CD4-positive, alpha-beta memory T cell (primary cell): ENCODE results near the gene CST4. TPM values are rescaled to one million over a fixed set of nuclear protein-coding genes. Genes with fewer than 3 reads are reported as not detected.

Experiments
- CTCF ChIA-PET: fragments of 350-600 bp; sonication (Branson Sonifier 250); formaldehyde crosslinking; loops from one replicate; lab custom pipeline; 2021; ENCODE audit warnings: inconsistent platforms; ENCODE audit not compliant: partially characterized antibody; lab: Charles Lee
- POLR2A ChIA-PET: fragments of 350-600 bp; sonication (Branson Sonifier 250); formaldehyde crosslinking; loops from one replicate; lab custom pipeline; 2021; ENCODE audit not compliant: partially characterized antibody; lab: Charles Lee
- DNase-seq, 5 donors: peaks; one replicate each; pipeline versions ENCODE4 v3.0.0 to v3.0.0-alpha.2; 2020 to 2022; ENCODE audit warnings: mixed read lengths in 1 of 5
- H3K27ac ChIP-seq: one replicate; pipeline ENCODE4 v1.7.0; 2013; ENCODE audit warnings: low read depth, low read length
- H3K27me3 ChIP-seq: 2 replicates; pipeline ENCODE4 v1.7.0; 2013; ENCODE audit warnings: mild to moderate bottlenecking, low read length, moderate library complexity; ENCODE audit not compliant: insufficient read depth
- H3K36me3 ChIP-seq: 2 replicates; pipeline ENCODE4 v1.7.0; 2013; ENCODE audit warnings: mild to moderate bottlenecking, low read length, moderate library complexity; ENCODE audit not compliant: insufficient read depth
- H3K4me1 ChIP-seq: 2 replicates; pipeline ENCODE4 v1.7.0; 2013; ENCODE audit warnings: mild to moderate bottlenecking, low read length, moderate library complexity; ENCODE audit not compliant: insufficient read depth
- H3K4me3 ChIP-seq, 2 donors: one replicate each; pipeline ENCODE4 v1.7.0; 2013; ENCODE audit warnings: low read length in 2 of 2, mild to moderate bottlenecking in 1 of 2
- H3K9me3 ChIP-seq, 2 donors: one replicate each; pipeline ENCODE4 v1.7.0; 2013; ENCODE audit warnings: low read length in 2 of 2, control low read depth in 1 of 2; ENCODE audit not compliant: control insufficient read depth in 1 of 2
- H3K27ac Mint-ChIP-seq, 7 donors: one replicate each; pipeline ENCODE4 v1.8.0; 2020 to 2021; ENCODE audit warnings: mixed read lengths in 7 of 7, mild to moderate bottlenecking in 6 of 7, inconsistent platforms in 3 of 7, moderate library complexity in 3 of 7
- H3K27me3 Mint-ChIP-seq, 2 donors: one replicate each; pipeline ENCODE4 v1.8.0; 2020 to 2021; ENCODE audit warnings: mixed read lengths in 2 of 2
- H3K36me3 Mint-ChIP-seq, 2 donors: one replicate each; pipeline ENCODE4 v1.8.0; 2020 to 2021; ENCODE audit warnings: mixed read lengths in 2 of 2, inconsistent platforms in 1 of 2, mild to moderate bottlenecking in 1 of 2
- H3K4me1 Mint-ChIP-seq, 4 donors: one replicate each; pipeline ENCODE4 v1.8.0; 2020 to 2021; ENCODE audit warnings: mixed read lengths in 4 of 4, mild to moderate bottlenecking in 1 of 4
- H3K4me3 Mint-ChIP-seq, 8 donors: one replicate each; pipeline ENCODE4 v1.8.0; 2020 to 2021; ENCODE audit warnings: mixed read lengths in 8 of 8, mild to moderate bottlenecking in 7 of 8, moderate library complexity in 6 of 8, inconsistent platforms in 3 of 8
- H3K9me3 Mint-ChIP-seq, 8 donors: one replicate each; pipeline ENCODE4 v1.8.0; 2020 to 2021; ENCODE audit warnings: mixed read lengths in 8 of 8, mild to moderate bottlenecking in 5 of 8, inconsistent platforms in 3 of 8, moderate library complexity in 1 of 8
- intact Hi-C: fragments of 100-400 bp; cut with micrococcal nuclease; formaldehyde crosslinking; loops from one replicate; pipeline ENCODE4 v1.15.1; 2023
- polyA plus RNA-seq, 2 donors: library from polyadenylated mRNA; unstranded; fragments of 300-500 nt; fragmentation: Illumina TruSeq; gene quantifications; one replicate each; pipeline ENCODE4 v1.2.3, GENCODE V29; 2021
- total RNA-seq, 2 experiments: library from RNA; stranded (reverse); gene quantifications; one replicate each; pipeline ENCODE4 v1.2.3, GENCODE V29; 2021

The CST4 gene
- total and polyA plus RNA-seq, 4 experiments from 2014 or later, result not detected

DNA sequence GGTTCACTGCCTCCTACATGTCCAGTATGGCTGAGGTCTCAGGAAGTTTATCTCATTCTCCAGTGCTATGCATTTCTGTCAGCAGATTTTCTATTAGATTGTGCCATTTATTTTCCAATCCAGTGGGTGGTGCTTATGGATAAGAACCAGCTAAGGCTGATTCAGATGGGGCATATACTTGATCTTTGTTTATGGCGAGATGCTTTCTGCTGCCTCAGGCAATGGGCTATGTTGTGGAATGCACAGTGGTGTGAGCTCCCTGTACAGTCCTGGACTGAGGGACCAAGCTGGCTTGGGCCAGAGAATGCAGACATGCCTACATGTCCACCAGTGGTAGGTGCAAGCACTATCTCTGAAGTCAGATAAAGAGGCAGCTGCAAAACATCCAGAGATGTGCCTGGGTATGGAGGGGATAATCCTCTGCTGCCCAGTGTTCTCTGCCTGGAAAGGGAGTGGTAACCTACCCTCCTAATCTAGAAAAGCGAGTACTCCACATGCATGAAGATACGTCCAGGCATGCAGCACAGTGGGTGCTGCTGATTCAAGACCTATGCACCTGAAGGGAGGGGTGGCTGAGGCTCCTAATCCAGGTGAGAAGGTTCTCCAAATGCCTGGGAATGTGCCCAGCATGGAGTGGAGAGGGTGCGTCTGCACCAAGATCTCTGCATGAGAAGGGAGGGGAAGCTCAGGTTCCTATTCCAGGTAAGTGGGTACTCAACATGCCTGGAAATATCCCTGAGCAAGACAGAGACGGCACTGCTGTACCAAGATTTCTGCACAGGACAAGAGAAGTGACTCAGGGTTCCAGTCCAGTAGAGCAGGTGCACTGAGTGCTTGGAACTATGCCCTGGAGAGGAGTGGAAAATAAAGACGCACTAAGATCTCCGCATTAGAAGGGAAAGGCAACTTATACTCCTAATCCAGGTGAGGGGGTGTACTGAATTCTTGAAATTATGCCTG, 9.4 kb downstream of the CST4 start:
- H3K36me3 ChIP-seq, result no peaks in the 10 kb centered on the region
- peaks cover 0 to 2% (median 0%) of the 10 kb centered on the region in 8 donors for H3K9me3 Mint-ChIP-seq
- no peak overlapping the region for H3K27ac ChIP-seq
- H3K4me3 ChIP-seq, result no peak overlapping the region
- no peaks in the 10 kb centered on the region for H3K4me1 Mint-ChIP-seq
- no peak overlapping the region for H3K27ac Mint-ChIP-seq
- peaks cover 6 to 11% of the 10 kb centered on the region in 2 donors for H3K27me3 Mint-ChIP-seq
- no peak for DNase-seq
- no peak overlapping the region for H3K4me3 Mint-ChIP-seq
- intact Hi-C loops, result no loop called here
- no peaks in the 10 kb centered on the region for H3K9me3 ChIP-seq
- no peaks in the 10 kb centered on the region for H3K27me3 ChIP-seq
- no peaks in the 10 kb centered on the region for H3K36me3 Mint-ChIP-seq
- CTCF ChIA-PET, result interaction anchor here (0.5 kb wide), 1 partner anchor 12 kb away, joined by 3 read pairs; no protein-coding TSS in a partner anchor
- POLR2A ChIA-PET, result no interaction called here
- H3K4me1 ChIP-seq, result no peaks in the 10 kb centered on the region

GRCh38 chr20:23673209-23673608, 15.6 kb downstream of the CST4 start:
- no peak overlapping the region for H3K27ac ChIP-seq
- H3K27me3 Mint-ChIP-seq, result no peaks in the 10 kb centered on the region
- no peak overlapping the region for H3K4me3 ChIP-seq
- ChIA-PET POLR2A (no interaction called here), CTCF (no interaction called here)
- no peaks in the 10 kb centered on the region for H3K36me3 ChIP-seq
- no peaks in the 10 kb centered on the region for H3K27me3 ChIP-seq
- no peaks in the 10 kb centered on the region for H3K4me1 ChIP-seq
- no peaks in the 10 kb centered on the region for H3K4me1 Mint-ChIP-seq
- H3K36me3 Mint-ChIP-seq, result no peaks in the 10 kb centered on the region
- H3K9me3 Mint-ChIP-seq, result peaks cover 0 to 4% (median 0%) of the 10 kb centered on the region in 8 donors
- no peak overlapping the region for H3K4me3 Mint-ChIP-seq
- H3K9me3 ChIP-seq, result no peaks in the 10 kb centered on the region
- intact Hi-C loops, result no loop called here
- no peak overlapping the region for H3K27ac Mint-ChIP-seq
- no peak for DNase-seq

DNA sequence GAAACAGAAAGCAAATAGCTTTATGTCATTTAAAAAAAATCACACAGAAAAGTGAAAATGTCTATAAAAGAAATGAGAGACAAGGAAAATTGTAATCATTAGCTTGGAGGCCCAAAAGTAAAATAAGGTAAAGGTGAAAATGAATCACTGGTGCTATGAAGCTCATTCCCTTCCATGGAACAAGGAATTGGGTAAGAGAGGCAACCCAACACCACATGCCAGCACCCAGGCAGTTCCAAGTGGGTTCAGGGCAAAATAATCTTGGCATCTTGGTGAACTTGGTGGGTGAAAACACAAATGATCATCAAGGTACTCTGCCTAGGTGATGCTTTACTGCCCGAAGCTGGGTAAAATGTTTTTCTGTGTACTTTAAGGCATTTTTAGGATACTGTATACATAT, 16.7 kb downstream of the CST4 start:
- Histone ChIP-seq H3K9me3 (no peaks in the 10 kb centered on the region), H3K36me3 (no peaks in the 10 kb centered on the region), H3K27ac (no peak overlapping the region), H3K27me3 (no peaks in the 10 kb centered on the region), H3K4me1 (no peaks in the 10 kb centered on the region), H3K4me3 (no peak overlapping the region)
- no peak overlapping the region for H3K27ac Mint-ChIP-seq
- H3K9me3 Mint-ChIP-seq, result peaks cover 0 to 4% (median 0%) of the 10 kb centered on the region in 8 donors
- no peak overlapping the region for H3K4me3 Mint-ChIP-seq
- H3K4me1 Mint-ChIP-seq, result no peaks in the 10 kb centered on the region
- H3K27me3 Mint-ChIP-seq, result no peaks in the 10 kb centered on the region
- intact Hi-C loops, result no loop called here
- no peak for DNase-seq
- no peaks in the 10 kb centered on the region for H3K36me3 Mint-ChIP-seq
- CTCF ChIA-PET, result no interaction called here
- POLR2A ChIA-PET, result no interaction called here

DNA sequence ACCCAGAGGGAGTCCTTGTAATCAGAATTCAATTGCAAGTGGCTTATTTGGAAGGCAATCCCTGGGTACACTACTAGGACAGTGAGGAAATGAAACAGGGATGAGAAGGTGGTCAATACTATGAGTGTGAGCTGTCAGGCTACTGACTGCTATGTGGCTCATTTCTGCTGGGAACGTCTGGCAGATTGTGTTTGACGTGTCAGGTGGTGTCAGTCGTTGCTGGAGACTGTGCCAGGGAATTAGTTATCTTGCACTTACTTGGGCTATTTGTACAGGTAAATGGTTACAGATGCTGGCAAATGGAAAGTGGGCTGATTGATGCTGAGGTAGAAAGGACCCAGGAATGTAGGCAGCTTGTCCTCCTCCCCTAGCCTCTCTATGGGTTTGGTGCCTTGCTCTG, 17.4 kb downstream of the CST4 start:
- CTCF ChIA-PET, result no interaction called here
- Histone ChIP-seq H3K27me3 (no peaks in the 10 kb centered on the region), H3K9me3 (no peaks in the 10 kb centered on the region), H3K27ac (no peak overlapping the region), H3K4me1 (no peaks in the 10 kb centered on the region), H3K4me3 (no peak overlapping the region), H3K36me3 (no peaks in the 10 kb centered on the region)
- Mint-ChIP-seq H3K27ac (no peak overlapping the region), H3K4me1 (no peaks in the 10 kb centered on the region), H3K4me3 (no peak overlapping the region), H3K36me3 (no peaks in the 10 kb centered on the region), H3K27me3 (no peaks in the 10 kb centered on the region), H3K9me3 (peaks cover 0 to 4% (median 0%) of the 10 kb centered on the region in 8 donors)
- intact Hi-C loops, result no loop called here
- DNase-seq, result no peak
- POLR2A ChIA-PET, result no interaction called here

DNA sequence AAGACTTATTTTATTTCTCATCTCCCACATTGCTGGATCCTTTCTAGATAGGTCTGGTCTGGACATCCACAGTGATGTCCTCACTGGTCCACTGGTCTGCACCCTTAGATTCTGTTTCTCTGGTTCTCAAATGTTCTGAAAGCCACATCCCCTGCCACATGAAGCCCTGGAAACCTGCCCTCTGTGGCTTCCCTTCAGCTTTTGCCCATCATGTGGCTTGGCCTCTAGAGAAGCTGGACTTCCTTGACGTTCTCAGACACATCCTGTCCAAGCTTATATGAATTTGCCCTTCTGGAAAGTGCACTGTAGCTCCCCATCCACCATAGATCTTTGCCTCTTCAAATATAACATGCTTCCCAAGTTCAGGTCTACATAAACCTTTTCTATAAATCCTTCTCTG, 18.5 kb downstream of the CST4 start:
- H3K27ac Mint-ChIP-seq, result no peak overlapping the region
- H3K9me3 ChIP-seq, result no peaks in the 10 kb centered on the region
- CTCF ChIA-PET, result no interaction called here
- H3K4me3 ChIP-seq, result no peak overlapping the region
- H3K4me1 Mint-ChIP-seq, result no peaks in the 10 kb centered on the region
- H3K4me1 ChIP-seq, result no peaks in the 10 kb centered on the region
- H3K4me3 Mint-ChIP-seq, result no peak overlapping the region
- POLR2A ChIA-PET, result no interaction called here
- H3K36me3 Mint-ChIP-seq, result no peaks in the 10 kb centered on the region
- no peaks in the 10 kb centered on the region for H3K27me3 ChIP-seq
- no peak for DNase-seq
- no peak overlapping the region for H3K27ac ChIP-seq
- H3K9me3 Mint-ChIP-seq, result peaks cover 0 to 4% (median 0%) of the 10 kb centered on the region in 8 donors
- H3K27me3 Mint-ChIP-seq, result no peaks in the 10 kb centered on the region
- intact Hi-C loops, result no loop called here
- H3K36me3 ChIP-seq, result no peaks in the 10 kb centered on the region

- ChIA-PET POLR2A (no interaction called here), CTCF (no interaction called here)
- no peak for DNase-seq
- intact Hi-C loops, result no loop called here
- H3K4me3 ChIP-seq, result no peak overlapping the region
- H3K4me1 Mint-ChIP-seq, result no peaks in the 10 kb centered on the region
- no peaks in the 10 kb centered on the region for H3K27me3 ChIP-seq
- no peaks in the 10 kb centered on the region for H3K27me3 Mint-ChIP-seq
- H3K4me3 Mint-ChIP-seq, result no peak overlapping the region
- peaks cover 0 to 4% (median 0%) of the 10 kb centered on the region in 8 donors for H3K9me3 Mint-ChIP-seq
- H3K36me3 ChIP-seq, result no peaks in the 10 kb centered on the region
- H3K27ac Mint-ChIP-seq, result no peak overlapping the region
- no peaks in the 10 kb centered on the region for H3K9me3 ChIP-seq
- no peaks in the 10 kb centered on the region for H3K36me3 Mint-ChIP-seq
- H3K27ac ChIP-seq, result no peak overlapping the region
- H3K4me1 ChIP-seq, result no peaks in the 10 kb centered on the region
These were observed 19.0 kb downstream of the CST4 start for GRCh38 chr20:23669866-23670265.

- H3K9me3 Mint-ChIP-seq, result peaks cover 0 to 4% (median 0%) of the 10 kb centered on the region in 8 donors
- intact Hi-C loops, result no loop called here
These were observed 19.5 kb downstream of the CST4 start for GRCh38 chr20:23669327-23669726.

More at GRCh38 chr20:23669327-23669726, 19.5 kb downstream of the CST4 start:
- DNase-seq, result no peak
- H3K4me1 ChIP-seq, result no peaks in the 10 kb centered on the region
- H3K36me3 ChIP-seq, result no peaks in the 10 kb centered on the region
- no peak overlapping the region for H3K27ac Mint-ChIP-seq
- no peak overlapping the region for H3K4me3 ChIP-seq
- H3K27me3 Mint-ChIP-seq, result no peaks in the 10 kb centered on the region
- ChIA-PET CTCF (interaction anchor here (1.1 kb wide), 1 partner anchor 12 kb away, joined by 3 read pairs; no protein-coding TSS in a partner anchor), POLR2A (no interaction called here)
- no peaks in the 10 kb centered on the region for H3K27me3 ChIP-seq
- no peaks in the 10 kb centered on the region for H3K4me1 Mint-ChIP-seq
- no peaks in the 10 kb centered on the region for H3K9me3 ChIP-seq
- no peak overlapping the region for H3K4me3 Mint-ChIP-seq
- H3K27ac ChIP-seq, result no peak overlapping the region
- no peaks in the 10 kb centered on the region for H3K36me3 Mint-ChIP-seq
